Measurements from ENCODE around the gene NTN5.

DNA sequence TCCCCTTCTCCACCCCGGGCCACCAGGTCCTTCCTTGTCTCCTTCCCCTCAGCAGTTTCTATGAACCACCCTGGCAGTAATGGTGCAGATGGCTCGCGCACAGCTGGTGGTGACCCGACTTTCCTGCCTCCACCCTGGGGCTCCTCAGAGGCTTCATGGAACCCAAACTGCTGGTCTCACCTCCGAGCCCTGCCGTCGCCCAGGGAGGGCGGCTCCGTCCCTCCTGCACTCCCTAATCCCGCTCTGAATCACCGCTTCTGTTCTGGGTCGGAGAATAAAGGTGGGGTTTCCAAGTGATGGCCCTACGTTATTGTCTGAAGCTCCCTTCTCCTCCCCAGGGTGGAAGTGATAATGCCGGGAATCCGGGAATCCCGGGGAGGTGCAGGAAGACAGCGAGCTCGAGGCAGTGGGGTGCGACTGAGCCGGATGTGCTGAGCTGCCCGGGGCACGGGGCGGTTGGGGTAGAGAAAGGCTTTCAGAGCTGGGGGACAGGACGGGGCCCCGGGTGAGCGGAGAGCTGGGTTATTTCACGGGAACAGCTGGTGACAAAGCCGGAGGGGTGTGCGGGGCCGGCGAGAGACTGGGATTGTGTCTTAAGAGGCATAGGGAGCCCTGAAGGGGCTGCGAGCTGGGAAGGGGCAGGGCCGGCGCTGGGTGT lies 23.7 kb upstream of the NTN5 start:
- TF ChIP-seq CTCF (IDR thresholded peaks at IDR 0.05) (no peak), EP300 (IDR thresholded peaks at IDR 0.05) (no peak), POLR2A (IDR thresholded peaks at IDR 0.05) (no peak), POLR2AphosphoS5 (IDR thresholded peaks at IDR 0.05) (no peak)

Measured in upper lobe of left lung (tissue), 4 donors.